Lower lobe of right lung (tissue), 2 donors: Measurements from ENCODE around the gene TAS2R60. TPM values are rescaled to one million over a fixed set of nuclear protein-coding genes. Genes with fewer than 3 reads are reported as not detected.

Experiments used
- ATAC-seq, 2 donors: fragments of 200-7000 bp; cut with Tn5 transposase; one replicate each; pipeline ENCODE4 v1.9.1; 2020 to 2022; ENCODE audit warnings: mild to moderate bottlenecking in 2 of 2, moderate library complexity in 2 of 2
- DNase-seq: peaks from one replicate; pipeline ENCODE4 v3.0.0-alpha.2; 2020
- H3K27ac ChIP-seq: fragments of 200-600 bp; one replicate; pipeline ENCODE4 v1.8.0; 2022
- H3K27me3 ChIP-seq: fragments of 200-600 bp; one replicate; pipeline ENCODE4 v1.8.0; 2022; ENCODE audit warnings: low read depth
- H3K36me3 ChIP-seq: fragments of 200-600 bp; one replicate; pipeline ENCODE4 v1.8.0; 2022; ENCODE audit warnings: mild to moderate bottlenecking
- H3K4me1 ChIP-seq: fragments of 200-600 bp; one replicate; pipeline ENCODE4 v1.8.0; 2022
- H3K4me3 ChIP-seq: fragments of 200-600 bp; one replicate; pipeline ENCODE4 v1.8.0; 2022; ENCODE audit warnings: mild to moderate bottlenecking
- H3K9me3 ChIP-seq: fragments of 200-600 bp; one replicate; pipeline ENCODE4 v1.8.0; 2022
- intact Hi-C: fragments of 100-400 bp; cut with DNase I; formaldehyde crosslinking; loops from one replicate; pipeline ENCODE4 v1.11.0; 2022
- total RNA-seq: library from RNA; stranded (reverse); fragmentation: NEBNext Ultra II Directional; extraction: Animal tissue kit (Norgen Biotek cat#: 25700); gene quantifications from one replicate; pipeline ENCODE4 v1.2.1, GENCODE V29; 2021
- TF ChIP-seq, protein P1 (sequence below): fragments of 200-600 bp; IDR thresholded peaks from one replicate; pipeline ENCODE4 v1.8.0; 2022; ENCODE audit warnings: antibody characterized with exemption, mild to moderate bottlenecking
- donor health status: DM: no; HTN: yes; CAD: no; lungs with severe emphysema.

The TAS2R60 gene
- total RNA-seq, 1 donor from 2014 or later, result not detected

DNA sequence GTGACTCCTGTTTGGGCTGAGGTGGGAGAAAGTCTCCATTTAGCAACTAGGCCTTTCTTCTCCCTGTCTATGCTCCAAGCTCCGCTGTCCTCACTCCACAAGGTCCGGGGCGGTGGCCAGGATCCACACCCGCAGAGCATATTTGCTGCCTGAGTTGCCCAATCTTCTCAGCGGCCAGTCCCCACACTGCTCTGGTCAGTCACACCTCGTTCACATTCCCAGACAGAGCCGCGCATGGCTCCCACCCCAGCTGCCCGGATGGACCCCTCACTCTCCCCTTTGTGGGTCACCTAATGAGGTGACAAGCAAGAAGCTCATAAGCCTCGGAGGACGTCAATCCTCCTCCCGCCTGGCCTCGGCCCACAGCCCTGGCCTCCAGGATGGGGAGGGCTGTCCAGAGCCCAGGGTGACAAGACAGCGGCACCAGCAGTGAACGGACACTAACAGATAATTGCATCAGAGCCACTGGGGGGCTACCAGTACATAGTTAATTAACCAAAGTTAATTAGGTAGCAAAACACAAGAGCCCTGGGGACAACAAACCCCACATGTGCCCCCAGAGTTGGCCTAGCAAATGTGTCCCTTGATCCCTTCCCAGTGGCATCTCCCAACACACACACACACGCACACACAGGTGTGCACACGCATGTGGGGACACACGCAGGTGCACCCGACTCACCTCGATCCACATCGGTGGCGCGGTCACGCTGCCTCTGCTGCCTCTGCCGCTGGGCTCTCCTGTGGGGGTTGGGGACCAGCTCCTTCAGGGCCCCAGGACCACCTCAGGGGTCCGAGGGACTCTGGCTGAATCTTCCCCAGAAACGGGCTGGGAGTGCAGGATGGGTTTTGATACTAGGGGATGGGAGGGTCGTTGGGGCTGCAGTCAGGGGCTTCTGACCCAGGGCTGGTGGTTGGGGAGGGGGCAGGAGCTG is 46.4 kb upstream of the TAS2R60 start:
- H3K4me1 ChIP-seq, result peaks cover 41% of the 10 kb centered on the region
- no peaks in the 10 kb centered on the region for H3K9me3 ChIP-seq
- no peak overlapping the region for H3K4me3 ChIP-seq
- H3K27me3 ChIP-seq, result no peaks in the 10 kb centered on the region
- H3K27ac ChIP-seq, result peak overlapping the region; percentile 57
- DNase-seq, result peak; percentile 63
- TF ChIP-seq, protein P1, sequence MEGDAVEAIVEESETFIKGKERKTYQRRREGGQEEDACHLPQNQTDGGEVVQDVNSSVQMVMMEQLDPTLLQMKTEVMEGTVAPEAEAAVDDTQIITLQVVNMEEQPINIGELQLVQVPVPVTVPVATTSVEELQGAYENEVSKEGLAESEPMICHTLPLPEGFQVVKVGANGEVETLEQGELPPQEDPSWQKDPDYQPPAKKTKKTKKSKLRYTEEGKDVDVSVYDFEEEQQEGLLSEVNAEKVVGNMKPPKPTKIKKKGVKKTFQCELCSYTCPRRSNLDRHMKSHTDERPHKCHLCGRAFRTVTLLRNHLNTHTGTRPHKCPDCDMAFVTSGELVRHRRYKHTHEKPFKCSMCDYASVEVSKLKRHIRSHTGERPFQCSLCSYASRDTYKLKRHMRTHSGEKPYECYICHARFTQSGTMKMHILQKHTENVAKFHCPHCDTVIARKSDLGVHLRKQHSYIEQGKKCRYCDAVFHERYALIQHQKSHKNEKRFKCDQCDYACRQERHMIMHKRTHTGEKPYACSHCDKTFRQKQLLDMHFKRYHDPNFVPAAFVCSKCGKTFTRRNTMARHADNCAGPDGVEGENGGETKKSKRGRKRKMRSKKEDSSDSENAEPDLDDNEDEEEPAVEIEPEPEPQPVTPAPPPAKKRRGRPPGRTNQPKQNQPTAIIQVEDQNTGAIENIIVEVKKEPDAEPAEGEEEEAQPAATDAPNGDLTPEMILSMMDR, result no peak
- peak; percentile 41 to 69 for ATAC-seq
- peaks cover 6% of the 10 kb centered on the region for H3K36me3 ChIP-seq
- intact Hi-C loops, result no loop called here

DNA sequence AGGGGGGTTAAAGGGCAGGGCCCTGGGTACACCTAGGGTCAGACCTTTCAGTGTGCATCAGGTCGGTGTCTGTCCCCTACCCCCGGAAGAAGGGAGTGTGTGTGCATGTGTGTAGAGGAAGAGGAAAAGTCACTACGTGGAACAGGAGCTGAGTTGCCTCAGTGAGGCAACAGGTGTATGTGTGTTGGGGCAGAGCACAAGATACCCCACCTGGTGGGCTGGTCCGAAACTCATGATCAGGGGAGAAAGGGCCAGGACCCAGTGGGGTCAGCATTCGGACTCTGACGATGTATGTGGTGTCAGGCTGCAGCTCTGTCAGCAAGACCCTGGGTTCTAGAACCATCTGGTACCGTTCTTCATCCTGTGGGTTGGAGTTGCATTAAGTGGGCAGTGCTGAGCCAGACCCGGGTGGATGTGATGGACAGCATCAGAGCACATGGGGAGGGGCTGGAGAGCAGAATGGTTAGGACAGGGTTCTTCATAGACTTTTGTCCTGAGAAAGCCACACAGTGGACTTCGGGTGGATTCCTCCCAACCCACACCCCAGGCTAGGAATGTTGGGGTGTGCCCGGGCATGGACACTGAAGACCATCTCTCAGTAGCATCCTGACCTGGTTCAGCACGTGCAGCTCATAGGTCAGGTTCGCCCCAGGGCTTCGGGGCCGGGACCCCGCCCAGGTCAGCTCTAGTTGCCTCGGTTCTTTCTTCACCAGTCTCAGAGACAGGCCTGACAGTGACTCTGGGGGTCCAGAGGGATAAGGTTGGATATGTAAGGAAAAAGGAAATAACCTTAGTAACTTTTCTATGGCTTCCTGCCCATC is 45.3 kb upstream of the TAS2R60 start:
- intact Hi-C loops, result no loop called here
- Histone ChIP-seq H3K36me3 (peaks cover 4% of the 10 kb centered on the region), H3K9me3 (no peaks in the 10 kb centered on the region), H3K27ac (no peak overlapping the region), H3K4me3 (no peak overlapping the region), H3K27me3 (no peaks in the 10 kb centered on the region), H3K4me1 (peaks cover 31% of the 10 kb centered on the region)
- ATAC-seq (no peak), DNase-seq (no peak)
- TF ChIP-seq, protein P1, result no peak

DNA sequence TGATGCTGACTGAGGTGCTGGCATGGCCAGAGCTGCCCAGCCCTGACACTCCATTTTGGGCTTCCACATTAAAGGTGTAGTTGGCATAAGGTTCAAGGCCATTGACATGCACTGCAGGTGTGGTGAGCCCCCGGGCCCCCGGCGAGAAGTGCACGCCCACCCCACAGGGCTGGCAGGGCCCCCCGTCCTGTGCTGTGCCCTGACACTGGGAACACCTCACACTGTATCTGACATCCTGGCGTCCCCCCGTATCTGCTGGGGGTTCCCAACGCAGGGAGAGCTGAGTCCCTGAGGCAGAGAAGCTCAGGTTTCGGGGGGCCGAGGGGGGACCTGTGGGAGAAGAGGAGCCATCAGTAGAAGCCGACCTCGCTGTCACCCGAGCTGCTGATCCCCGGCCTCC is 44.6 kb upstream of the TAS2R60 start:
- Histone ChIP-seq H3K27ac (no peak overlapping the region), H3K4me1 (peaks cover 24% of the 10 kb centered on the region), H3K36me3 (peaks cover 4% of the 10 kb centered on the region), H3K4me3 (no peak overlapping the region), H3K27me3 (no peaks in the 10 kb centered on the region), H3K9me3 (no peaks in the 10 kb centered on the region)
- ATAC-seq, result no peak
- DNase-seq, result no peak
- TF ChIP-seq, protein P1, result no peak
- intact Hi-C loops, result no loop called here

DNA sequence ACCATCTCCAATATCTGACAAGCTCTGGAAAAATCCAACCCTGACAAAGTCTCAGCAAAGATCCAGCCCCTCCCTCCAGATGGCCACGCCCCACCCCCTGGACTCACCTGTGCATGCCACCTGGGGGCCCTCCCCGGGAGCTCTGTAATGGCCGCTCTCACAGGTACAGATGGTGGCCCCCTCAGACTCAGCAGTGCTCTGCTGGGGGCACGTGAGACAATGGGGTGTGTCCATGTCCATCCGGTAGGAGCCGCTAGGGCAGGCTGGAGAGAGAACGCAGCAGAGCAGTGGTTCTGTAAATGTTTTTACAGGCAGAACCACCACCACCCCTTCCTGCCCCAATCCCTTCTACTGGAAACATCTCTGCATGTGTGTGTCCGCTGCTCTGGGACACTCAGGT is 44.1 kb upstream of the TAS2R60 start:
- no peak for DNase-seq

DNA sequence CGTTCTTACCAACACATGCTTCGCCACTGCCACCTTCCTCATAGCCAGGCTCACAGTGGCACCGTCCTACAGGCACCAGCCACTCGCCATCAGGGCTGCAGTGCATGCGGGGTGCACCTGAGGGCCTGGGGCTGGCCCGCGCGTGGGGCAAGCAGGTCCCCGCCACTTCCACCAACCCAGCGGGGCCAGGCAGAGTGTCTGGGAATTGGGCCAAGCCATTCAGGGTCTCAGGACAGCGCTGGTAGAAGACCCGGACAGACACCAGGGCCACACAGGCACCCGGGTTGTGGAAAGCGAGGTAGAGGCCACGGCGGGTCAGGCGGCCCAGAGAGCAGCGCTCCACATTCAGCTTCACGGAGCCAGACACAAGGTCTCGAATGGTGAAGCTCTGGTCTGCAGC is 43.6 kb upstream of the TAS2R60 start:
- Histone ChIP-seq H3K36me3 (peaks cover 4% of the 10 kb centered on the region), H3K9me3 (no peaks in the 10 kb centered on the region), H3K4me3 (no peak overlapping the region), H3K4me1 (peaks cover 18% of the 10 kb centered on the region), H3K27ac (no peak overlapping the region), H3K27me3 (no peaks in the 10 kb centered on the region)
- intact Hi-C loops, result no loop called here
- ATAC-seq, result no peak
- no peak for DNase-seq
- TF ChIP-seq, protein P1, result no peak

More for the DNA sequence above, 44.1 kb upstream of the TAS2R60 start:
- no peak overlapping the region for H3K4me3 ChIP-seq
- H3K4me1 ChIP-seq, result peaks cover 21% of the 10 kb centered on the region
- peaks cover 4% of the 10 kb centered on the region for H3K36me3 ChIP-seq
- no peaks in the 10 kb centered on the region for H3K27me3 ChIP-seq
- TF ChIP-seq, protein P1, result no peak
- H3K9me3 ChIP-seq, result no peaks in the 10 kb centered on the region
- no peak overlapping the region for H3K27ac ChIP-seq
- ATAC-seq, result no peak
- intact Hi-C loops, result no loop called here
